HG03280 (cell line): ENCODE results near the gene PDE1C.
A peak's percentile ranks its signal among the peaks of the same experiment; 100 is the strongest.

Source experiments
- ATAC-seq: cut with Tn5 transposase; IDR thresholded peaks from one replicate; pipeline ENCODE4 v1.9.1; 2021; ENCODE audit warnings: mild to moderate bottlenecking, moderate library complexity; ENCODE audit not compliant: unreplicated experiment

PDE1C gene

GRCh38 chr7:32075612-32076011 is 5.4 kb upstream of the PDE1C start:
- ATAC-seq = no peak

- no peak for ATAC-seq
These were observed 4.8 kb upstream of the PDE1C start for GRCh38 chr7:32074787-32075585.

GRCh38 chr7:32073533-32073932 is 3.3 kb upstream of the PDE1C start:
- ATAC-seq = no peak

- ATAC-seq = no peak
These were observed 2.2 kb upstream of the PDE1C start for GRCh38 chr7:32072397-32072796.

GRCh38 chr7:32071466-32072091 is 1.4 kb upstream of the PDE1C start:
- no peak for ATAC-seq

GRCh38 chr7:32070051-32070405 is 179 bp downstream of the PDE1C start:
- no peak for ATAC-seq

GRCh38 chr7:32069116-32069650 is 1.0 kb downstream of the PDE1C start:
- no peak for ATAC-seq

GRCh38 chr7:32068411-32069101 is 1.7 kb downstream of the PDE1C start:
- ATAC-seq = no peak

GRCh38 chr7:32066441-32066840 is 3.8 kb downstream of the PDE1C start:
- no peak for ATAC-seq

GRCh38 chr7:32063614-32064013 is 6.6 kb downstream of the PDE1C start:
- ATAC-seq = no peak

- ATAC-seq = peak; percentile 57
These were observed 8.1 kb downstream of the PDE1C start for GRCh38 chr7:32062150-32062549.

- no peak for ATAC-seq
These were observed 8.9 kb downstream of the PDE1C start for GRCh38 chr7:32061346-32061745.

GRCh38 chr7:32059289-32060011 is 10.8 kb downstream of the PDE1C start:
- no peak for ATAC-seq

GRCh38 chr7:32058002-32058401 is 12.2 kb downstream of the PDE1C start:
- ATAC-seq = no peak

GRCh38 chr7:32056767-32057166 is 13.4 kb downstream of the PDE1C start:
- no peak for ATAC-seq

- no peak for ATAC-seq
These were observed 17.0 kb downstream of the PDE1C start for GRCh38 chr7:32053204-32053603.

- ATAC-seq = no peak
These were observed 19.1 kb downstream of the PDE1C start for GRCh38 chr7:32051128-32051527.

- ATAC-seq = no peak
These were observed 20.6 kb downstream of the PDE1C start for GRCh38 chr7:32049599-32049998.

- peak; percentile 51 for ATAC-seq
These were observed 21.2 kb downstream of the PDE1C start for GRCh38 chr7:32048970-32049491.

GRCh38 chr7:32047801-32048200 is 22.4 kb downstream of the PDE1C start:
- ATAC-seq = no peak

GRCh38 chr7:32047075-32047474 is 23.1 kb downstream of the PDE1C start:
- peak; percentile 33 for ATAC-seq
